Upper lobe of left lung (tissue), 4 donors: ENCODE data around the gene CD300LG.

Experiments used
- POLR2A ChIP-seq, 4 donors: fragments of 450-650 bp; IDR thresholded peaks; one replicate each; pipeline ENCODE4 v1.5.1; 2016 to 2017; ENCODE audit warnings: antibody characterized with exemption in 4 of 4, mild to moderate bottlenecking in 2 of 4
- POLR2AphosphoS5 ChIP-seq, 2 donors: sonication (generic); formaldehyde crosslinking; IDR thresholded peaks; one replicate each; pipeline ENCODE4 v1.5.1; 2017; ENCODE audit warnings: antibody characterized with exemption in 2 of 2
- TF ChIP-seq, protein P1 (sequence below), 6 experiments: fragments of 450-650 bp in 4 of 6; fragments of 200-600 bp in 2 of 6; sonication (generic) in 2 of 6; IDR thresholded peaks; one replicate each; pipeline ENCODE4 v1.5.1; 2016 to 2019; ENCODE audit warnings: antibody characterized with exemption in 6 of 6

DNA sequence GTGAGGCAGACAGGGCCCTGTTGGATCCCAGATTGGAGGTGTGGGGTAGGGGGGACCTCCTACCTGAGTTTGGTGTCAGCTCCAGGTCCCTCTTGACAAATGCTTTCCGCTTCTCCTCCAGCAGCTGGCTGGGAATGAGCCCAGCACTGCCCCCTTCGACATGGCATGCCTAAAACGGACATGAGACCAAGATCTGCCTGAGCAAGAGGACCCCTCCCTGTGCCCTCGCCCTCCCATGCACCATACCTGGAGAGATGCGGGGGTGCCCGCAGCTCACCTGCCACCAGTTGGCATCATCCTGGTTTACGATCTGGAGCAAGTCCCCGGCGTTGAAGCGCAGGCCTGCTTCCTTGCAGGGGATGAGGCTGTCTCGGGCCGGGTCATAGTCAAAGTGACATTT, 34.2 kb downstream of the CD300LG start:
- TF ChIP-seq POLR2AphosphoS5 (IDR thresholded peaks at IDR 0.05): no peak
- no peak for TF ChIP-seq POLR2A (IDR thresholded peaks at IDR 0.05)
- TF ChIP-seq, protein P1, sequence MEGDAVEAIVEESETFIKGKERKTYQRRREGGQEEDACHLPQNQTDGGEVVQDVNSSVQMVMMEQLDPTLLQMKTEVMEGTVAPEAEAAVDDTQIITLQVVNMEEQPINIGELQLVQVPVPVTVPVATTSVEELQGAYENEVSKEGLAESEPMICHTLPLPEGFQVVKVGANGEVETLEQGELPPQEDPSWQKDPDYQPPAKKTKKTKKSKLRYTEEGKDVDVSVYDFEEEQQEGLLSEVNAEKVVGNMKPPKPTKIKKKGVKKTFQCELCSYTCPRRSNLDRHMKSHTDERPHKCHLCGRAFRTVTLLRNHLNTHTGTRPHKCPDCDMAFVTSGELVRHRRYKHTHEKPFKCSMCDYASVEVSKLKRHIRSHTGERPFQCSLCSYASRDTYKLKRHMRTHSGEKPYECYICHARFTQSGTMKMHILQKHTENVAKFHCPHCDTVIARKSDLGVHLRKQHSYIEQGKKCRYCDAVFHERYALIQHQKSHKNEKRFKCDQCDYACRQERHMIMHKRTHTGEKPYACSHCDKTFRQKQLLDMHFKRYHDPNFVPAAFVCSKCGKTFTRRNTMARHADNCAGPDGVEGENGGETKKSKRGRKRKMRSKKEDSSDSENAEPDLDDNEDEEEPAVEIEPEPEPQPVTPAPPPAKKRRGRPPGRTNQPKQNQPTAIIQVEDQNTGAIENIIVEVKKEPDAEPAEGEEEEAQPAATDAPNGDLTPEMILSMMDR (IDR thresholded peaks at IDR 0.05): no peak
